Transverse colon (tissue), 4 donors: Measurements from ENCODE around the gene RBP4. TPM values are rescaled to one million over a fixed set of nuclear protein-coding genes. Genes with fewer than 3 reads are reported as not detected.

Source experiments
- DNase-seq: peaks from one replicate; pipeline ENCODE4 v3.0.0-alpha.2; 2019
- H3K27ac ChIP-seq, 4 donors: fragments of 200-600 bp; sonication (generic); 2 replicates each; pipeline ENCODE4 v1.5.1; 2016 to 2018; ENCODE audit warnings: inconsistent platforms in 4 of 4
- H3K27me3 ChIP-seq: fragments of 200-600 bp; sonication (generic); 2 replicates; pipeline ENCODE4 v1.5.1; 2017; ENCODE audit warnings: inconsistent platforms
- H3K36me3 ChIP-seq, 4 donors: fragments of 200-600 bp; sonication (generic); 2 replicates each; pipeline ENCODE4 v1.5.1; 2017 to 2019; ENCODE audit warnings: inconsistent platforms in 4 of 4
- H3K4me1 ChIP-seq, 4 donors: fragments of 200-600 bp; sonication (generic); 2 replicates each; pipeline ENCODE4 v1.5.1; 2017 to 2020; ENCODE audit warnings: inconsistent platforms in 4 of 4
- H3K4me3 ChIP-seq, 4 donors: fragments of 200-600 bp; sonication (generic); 1 replicate in 1 of 4; 2 replicates in 3 of 4; pipeline versions ENCODE4 v1.5.1 to v1.6.1; 2017 to 2019; ENCODE audit warnings: inconsistent platforms in 4 of 4
- H3K9me3 ChIP-seq, 2 donors: fragments of 200-600 bp; sonication (generic); 2 replicates each; pipeline ENCODE4 v1.5.1; 2017 to 2019; ENCODE audit warnings: inconsistent platforms in 2 of 2
- EP300 ChIP-seq: sonication (generic); formaldehyde crosslinking; IDR thresholded peaks from one replicate; pipeline ENCODE4 v1.6.1; 2017; ENCODE audit warnings: antibody characterized with exemption, low read depth
- POLR2A ChIP-seq: fragments of 450-650 bp; IDR thresholded peaks from one replicate; pipeline ENCODE4 v1.6.1; 2016; ENCODE audit warnings: antibody characterized with exemption, mild to moderate bottlenecking, moderate library complexity
- POLR2AphosphoS5 ChIP-seq, 3 donors: sonication (generic); formaldehyde crosslinking; IDR thresholded peaks; one replicate each; pipeline ENCODE4 v1.6.1; 2016; ENCODE audit warnings: antibody characterized with exemption in 3 of 3
- WGBS, 2 donors: methylation state at CpG; one replicate each; pipeline ENCODE4 v1.1.5; 2018; ENCODE audit warnings: low coverage in 1 of 2; 5-methylcytosine and 5-hydroxymethylcytosine counted together
- in situ Hi-C, 4 donors: fragments of 200-750 bp; cut with MboI; loops; one replicate each; pipeline versions ENCODE4 v1.15.0 to v1.15.1; 2017; ENCODE audit warnings: low sequenced_read_pairs in 3 of 4, low pct_ligation_motif_present in 1 of 4, low pct_unique_long_range_greater_than_20kb in 1 of 4
- intact Hi-C: fragments of 100-400 bp; cut with DNase I; formaldehyde crosslinking; loops from one replicate; pipeline ENCODE4 v1.15.1; 2023; ENCODE audit warnings: low total_unique reads
- total RNA-seq, 4 donors: library from RNA; depleted of rRNA; stranded (reverse); fragments of >200 nt; gene quantifications; one replicate each; pipeline ENCODE4 v1.1.0, GENCODE V29; 2016
- TF ChIP-seq, protein P1 (sequence below), 5 experiments: fragments of 200-600 bp in 3 of 5; fragments of 450-650 bp in 2 of 5; sonication (generic) in 3 of 5; IDR thresholded peaks; 1 replicate in 2 of 5; 2 replicates in 3 of 5; pipeline ENCODE4 v1.5.1; 2016 to 2017; ENCODE audit warnings: antibody characterized with exemption in 5 of 5, inconsistent platforms in 3 of 5, mild to moderate bottlenecking in 2 of 5, moderate library complexity in 1 of 5

Gene RBP4
- total RNA-seq, 4 donors from 2014 or later: 3.4 to 18.0 (median 7.1) TPM

DNA sequence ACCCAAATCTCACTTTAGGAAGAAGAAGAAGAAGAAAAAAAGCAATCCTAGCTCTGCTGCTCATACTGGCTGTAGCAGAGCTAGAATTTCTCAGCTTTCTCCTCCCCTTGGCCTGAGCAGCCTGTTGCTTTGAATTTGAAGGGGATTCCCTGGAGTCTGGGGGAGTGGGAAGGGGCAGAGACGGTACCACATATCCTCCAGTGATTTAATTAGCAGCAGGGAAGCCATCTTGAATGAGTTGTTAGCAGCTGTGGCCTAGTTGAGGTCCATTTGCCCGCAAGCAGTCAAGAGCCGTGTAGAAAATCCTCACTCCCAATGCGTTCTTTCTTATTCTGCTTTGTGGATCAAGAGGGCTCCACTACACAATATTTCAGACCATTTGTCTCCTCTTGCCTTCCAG is 27.8 kb upstream of the RBP4 start:
- Histone ChIP-seq H3K4me1 (no peaks in the 10 kb centered on the region), H3K36me3 (no peaks in the 10 kb centered on the region), H3K27me3 (no peaks in the 10 kb centered on the region), H3K4me3 (no peak overlapping the region), H3K27ac (no peak overlapping the region), H3K9me3 (no peaks in the 10 kb centered on the region)
- in situ Hi-C loops: no loop called here
- intact Hi-C loops: no loop called here
- TF ChIP-seq POLR2AphosphoS5 (IDR thresholded peaks at IDR 0.05) (no peak), EP300 (no peak), POLR2A (no peak)
- TF ChIP-seq, protein P1, sequence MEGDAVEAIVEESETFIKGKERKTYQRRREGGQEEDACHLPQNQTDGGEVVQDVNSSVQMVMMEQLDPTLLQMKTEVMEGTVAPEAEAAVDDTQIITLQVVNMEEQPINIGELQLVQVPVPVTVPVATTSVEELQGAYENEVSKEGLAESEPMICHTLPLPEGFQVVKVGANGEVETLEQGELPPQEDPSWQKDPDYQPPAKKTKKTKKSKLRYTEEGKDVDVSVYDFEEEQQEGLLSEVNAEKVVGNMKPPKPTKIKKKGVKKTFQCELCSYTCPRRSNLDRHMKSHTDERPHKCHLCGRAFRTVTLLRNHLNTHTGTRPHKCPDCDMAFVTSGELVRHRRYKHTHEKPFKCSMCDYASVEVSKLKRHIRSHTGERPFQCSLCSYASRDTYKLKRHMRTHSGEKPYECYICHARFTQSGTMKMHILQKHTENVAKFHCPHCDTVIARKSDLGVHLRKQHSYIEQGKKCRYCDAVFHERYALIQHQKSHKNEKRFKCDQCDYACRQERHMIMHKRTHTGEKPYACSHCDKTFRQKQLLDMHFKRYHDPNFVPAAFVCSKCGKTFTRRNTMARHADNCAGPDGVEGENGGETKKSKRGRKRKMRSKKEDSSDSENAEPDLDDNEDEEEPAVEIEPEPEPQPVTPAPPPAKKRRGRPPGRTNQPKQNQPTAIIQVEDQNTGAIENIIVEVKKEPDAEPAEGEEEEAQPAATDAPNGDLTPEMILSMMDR (IDR thresholded peaks at IDR 0.05): no peak
- DNase-seq: no peak
- 89 to 91% methylated on average over 3 to 4 of the region's 4 CpGs for WGBS, 2 donors

DNA sequence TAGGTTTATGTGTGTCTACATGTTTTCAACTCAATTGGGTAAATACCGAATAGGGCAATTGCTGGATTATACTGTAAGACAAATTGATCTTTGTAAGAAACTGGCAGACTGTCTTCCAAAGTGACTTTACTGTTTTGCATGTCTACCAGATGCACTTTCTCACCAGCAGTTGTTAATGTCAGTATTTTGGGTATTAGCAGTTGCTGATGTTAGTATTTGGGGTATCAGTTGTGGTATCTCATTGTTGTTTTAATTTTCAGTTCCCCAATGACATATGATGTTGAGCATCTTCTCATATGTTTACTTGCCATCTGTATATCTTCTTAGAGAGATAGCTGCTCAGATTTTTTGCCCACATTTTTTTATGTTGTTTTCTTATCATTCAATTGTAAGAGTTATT is 21.9 kb upstream of the RBP4 start:
- in situ Hi-C loops: no loop called here
- no peak overlapping the region for H3K27ac ChIP-seq
- no peaks in the 10 kb centered on the region for H3K27me3 ChIP-seq
- no peak overlapping the region for H3K4me3 ChIP-seq
- no peaks in the 10 kb centered on the region for H3K9me3 ChIP-seq
- 88% methylated on average over 1 of the region's 1 CpG; no CpG with 5 or more reads in 1 of the 2 donors for WGBS, 2 donors
- H3K4me1 ChIP-seq: no peaks in the 10 kb centered on the region
- TF ChIP-seq EP300: no peak
- no peak for TF ChIP-seq POLR2A
- TF ChIP-seq, protein P1 (IDR thresholded peaks at IDR 0.05): no peak
- TF ChIP-seq POLR2AphosphoS5 (IDR thresholded peaks at IDR 0.05): no peak
- no peaks in the 10 kb centered on the region for H3K36me3 ChIP-seq
- intact Hi-C loops: no loop called here
- no peak for DNase-seq

DNA sequence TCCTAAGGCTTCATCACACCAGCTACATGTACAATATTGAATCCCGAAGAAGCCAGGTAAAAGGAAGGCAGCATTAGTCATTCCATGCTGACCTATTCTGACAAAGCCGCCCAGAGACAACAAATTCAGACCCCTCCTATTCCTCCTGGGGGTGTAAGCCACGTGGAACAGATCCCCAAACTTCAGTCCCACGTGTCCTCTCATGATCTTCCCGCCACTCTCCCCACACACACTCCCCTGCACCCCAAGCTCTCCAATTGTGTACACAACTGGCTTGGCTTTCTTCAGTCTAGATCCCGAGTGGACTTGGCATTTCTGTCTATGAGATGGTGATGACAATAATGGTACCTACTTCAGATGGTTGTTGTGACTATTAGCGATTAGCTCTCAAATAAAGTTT is 19.9 kb upstream of the RBP4 start:
- no peak overlapping the region for H3K27ac ChIP-seq
- WGBS, 2 donors: 64 to 80% methylated on average over 5 to 7 of the region's 7 CpGs
- in situ Hi-C loops: no loop called here
- no peak for DNase-seq
- no peaks in the 10 kb centered on the region for H3K27me3 ChIP-seq
- no peaks in the 10 kb centered on the region for H3K4me1 ChIP-seq
- no peak overlapping the region for H3K4me3 ChIP-seq
- TF ChIP-seq POLR2A: no peak
- no peak for TF ChIP-seq POLR2AphosphoS5 (IDR thresholded peaks at IDR 0.05)
- TF ChIP-seq EP300: no peak
- TF ChIP-seq, protein P1 (IDR thresholded peaks at IDR 0.05): no peak
- H3K36me3 ChIP-seq: no peaks in the 10 kb centered on the region
- intact Hi-C loops: no loop called here
- no peaks in the 10 kb centered on the region for H3K9me3 ChIP-seq

DNA sequence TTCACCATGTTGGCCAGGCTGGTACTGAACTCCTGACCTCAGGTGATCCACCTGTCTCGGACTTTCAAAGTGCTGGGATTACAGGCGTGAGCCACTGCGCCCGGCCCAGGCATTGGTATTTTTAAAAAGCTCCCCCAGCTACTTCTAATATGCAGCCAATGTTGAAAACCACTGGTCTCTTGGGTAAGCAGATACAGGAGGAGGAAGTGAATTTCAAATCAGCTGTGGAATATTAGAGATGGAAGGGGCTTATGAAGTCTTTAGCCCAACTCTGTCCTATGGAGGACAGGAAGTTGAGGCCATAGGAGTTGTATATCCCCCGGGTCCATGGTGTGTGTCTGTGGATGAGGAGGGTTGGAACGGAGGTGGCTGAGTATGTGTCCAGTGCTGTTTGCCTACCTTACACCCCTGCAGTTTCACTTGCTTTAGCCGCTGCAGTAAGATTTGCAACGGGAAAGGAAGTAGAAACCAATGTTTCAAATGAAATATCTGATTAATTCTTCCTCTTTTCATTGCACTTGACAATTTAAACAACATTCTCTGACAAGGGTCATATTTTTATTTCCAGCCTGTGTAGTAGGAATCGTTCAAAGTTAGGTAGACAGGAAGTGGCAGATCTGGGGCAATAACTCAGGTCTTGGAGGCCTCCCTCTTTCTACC is 14.7 kb upstream of the RBP4 start:
- in situ Hi-C loops (no loop called here), intact Hi-C loops (no loop called here)
- no peaks in the 10 kb centered on the region for H3K36me3 ChIP-seq
- H3K4me3 ChIP-seq: no peak overlapping the region
- 65 to 68% methylated on average over 5 to 9 of the region's 9 CpGs for WGBS, 2 donors
- no peaks in the 10 kb centered on the region for H3K27me3 ChIP-seq
- H3K9me3 ChIP-seq: no peaks in the 10 kb centered on the region
- TF ChIP-seq POLR2AphosphoS5 (IDR thresholded peaks at IDR 0.05): no peak
- TF ChIP-seq, protein P1 (IDR thresholded peaks at IDR 0.05): no peak
- TF ChIP-seq EP300: no peak
- no peak for TF ChIP-seq POLR2A
- DNase-seq: no peak
- H3K4me1 ChIP-seq: no peaks in the 10 kb centered on the region
- no peak overlapping the region for H3K27ac ChIP-seq
